Measurements from ENCODE around the gene NEDD4.
A peak's percentile ranks its signal among the peaks of the same experiment; 100 is the strongest.
"Not testable (repeated sequence)": the region's sequence is repeated elsewhere in the genome, so short reads cannot be mapped to it uniquely, and the experiment has no call there.

NEDD4 gene

DNA sequence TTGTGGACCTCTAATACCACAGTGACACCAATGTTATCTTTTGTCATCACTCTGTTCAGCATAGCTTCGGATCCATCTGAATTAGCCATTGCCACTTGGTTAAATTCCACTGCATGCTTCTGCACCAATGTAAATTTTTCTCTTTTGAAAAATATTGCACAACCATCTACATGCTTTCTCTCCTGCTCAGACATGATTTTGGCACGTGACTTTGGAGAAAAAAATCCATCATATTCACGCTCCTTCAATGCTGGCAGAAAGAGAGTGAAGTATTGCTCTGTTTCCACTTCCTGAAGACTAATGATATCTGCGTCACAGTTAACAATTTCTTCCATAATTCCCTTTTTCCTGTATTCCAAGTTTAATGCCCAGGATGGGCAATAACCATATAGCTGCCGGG, 13.0 kb upstream of the NEDD4 start:
- FAIRE-seq; DNase-seq (ENCODE audit: low spot score): not testable (repeated sequence)

DNA sequence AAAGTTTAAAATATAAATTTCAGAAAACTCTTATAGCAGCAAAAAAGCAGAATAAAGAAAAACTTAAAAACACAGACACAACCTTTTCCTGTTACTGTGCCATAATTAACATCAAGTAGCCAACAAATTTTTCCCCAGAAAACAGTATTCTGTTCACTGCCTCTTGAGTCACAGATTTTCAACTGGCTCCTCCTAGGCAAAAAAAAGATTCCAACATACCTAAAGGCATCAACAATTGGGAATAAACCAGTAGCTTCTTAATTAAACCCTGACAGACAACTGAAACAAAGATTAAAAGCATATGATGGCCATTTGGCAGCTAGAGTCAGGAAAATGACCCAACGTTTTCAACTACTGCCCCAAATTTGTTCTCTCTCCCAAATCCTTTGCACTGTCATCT, 10.9 kb upstream of the NEDD4 start:
- FAIRE-seq; DNase-seq (ENCODE audit: low spot score): not testable (repeated sequence)

DNA sequence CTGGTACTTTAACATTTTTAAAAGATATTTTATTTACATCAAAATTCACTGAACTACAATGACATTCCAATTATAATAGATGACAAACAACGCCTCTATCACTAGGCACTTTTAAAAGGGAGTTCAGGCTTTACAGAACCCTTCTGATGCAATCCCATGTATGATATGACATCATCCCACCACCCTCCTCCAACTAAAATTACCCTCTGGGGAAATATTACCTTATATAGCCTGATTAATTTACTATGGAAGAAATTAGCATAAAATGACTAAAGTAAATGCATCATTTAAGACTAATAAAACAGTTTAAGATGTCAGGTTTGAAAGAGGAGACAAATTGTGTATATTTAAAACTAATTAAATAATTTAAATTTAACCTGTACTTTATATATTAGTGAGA, 10.4 kb upstream of the NEDD4 start:
- DNase-seq (ENCODE audit: low spot score): not testable (repeated sequence)
- FAIRE-seq: peak; percentile 40

DNA sequence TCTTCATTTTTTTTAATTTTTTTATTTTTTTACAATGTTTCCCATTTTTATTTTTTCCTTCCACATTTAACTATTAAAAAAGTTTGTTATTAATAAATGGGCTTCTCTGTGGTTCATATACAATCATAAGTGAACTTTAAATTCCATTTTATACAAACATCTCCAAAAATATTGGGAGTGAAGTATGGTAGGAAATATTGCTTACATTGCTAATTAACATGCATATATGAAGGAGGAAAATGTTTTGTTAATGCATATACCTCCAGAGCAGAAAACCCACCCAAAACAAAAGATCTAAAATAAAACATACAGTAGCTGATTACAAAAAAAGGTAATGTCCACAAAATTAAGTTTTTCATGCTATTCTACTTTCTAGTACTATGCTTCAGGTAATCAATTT, 9.9 kb upstream of the NEDD4 start:
- not testable (repeated sequence) for DNase-seq (ENCODE audit: low spot score); FAIRE-seq

DNA sequence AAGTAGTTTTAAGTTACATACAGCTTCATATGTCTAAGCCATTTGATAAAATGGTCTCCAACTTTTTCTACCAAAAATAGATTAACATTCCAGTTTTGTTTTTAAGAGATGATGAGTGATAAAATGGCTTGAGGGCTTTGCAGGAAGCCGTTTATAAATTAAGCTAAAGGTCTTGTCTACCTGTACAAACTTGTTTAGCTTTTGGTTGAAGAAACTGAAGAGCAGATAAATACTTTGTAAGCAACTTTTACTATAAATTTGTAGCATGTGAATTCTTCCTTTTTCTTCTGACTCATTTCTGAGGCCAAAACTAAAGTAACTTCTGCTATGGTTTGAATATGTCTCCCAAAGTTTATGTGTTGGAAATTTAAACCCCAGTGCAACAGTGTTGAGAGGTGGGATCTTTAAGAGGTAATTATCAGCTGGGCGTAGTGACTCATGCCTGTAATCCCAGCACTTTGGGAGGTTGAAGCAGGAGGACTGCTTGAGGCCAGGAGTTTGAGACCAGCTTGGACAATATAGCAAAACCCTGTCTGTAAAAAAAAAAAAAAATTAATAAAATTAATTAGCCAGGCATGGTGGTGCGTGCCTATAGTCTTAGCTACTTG, 8.2 kb upstream of the NEDD4 start:
- DNase-seq (ENCODE audit: low spot score) (no peak), FAIRE-seq (no peak)

DNA sequence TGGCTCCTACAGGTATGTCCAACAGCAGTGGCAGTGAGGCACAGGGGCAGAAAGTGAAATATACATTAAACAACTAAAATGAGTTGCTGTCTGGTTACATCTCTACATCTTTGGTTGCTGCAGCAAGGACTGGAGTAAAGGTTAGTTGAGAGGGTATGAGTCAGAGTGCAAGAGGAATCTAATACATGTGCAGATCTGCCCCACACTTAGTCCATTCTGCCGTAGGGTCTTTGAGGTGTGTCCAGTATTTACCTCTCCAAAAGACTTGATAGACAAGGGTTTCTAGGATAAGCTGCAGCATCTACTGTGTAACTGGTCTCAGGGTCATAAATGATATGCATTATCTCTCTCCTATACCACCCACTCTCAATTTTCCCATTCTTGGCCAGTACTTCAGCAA, 6.2 kb upstream of the NEDD4 start:
- no peak for FAIRE-seq
- no peak for DNase-seq (ENCODE audit: low spot score)

DNA sequence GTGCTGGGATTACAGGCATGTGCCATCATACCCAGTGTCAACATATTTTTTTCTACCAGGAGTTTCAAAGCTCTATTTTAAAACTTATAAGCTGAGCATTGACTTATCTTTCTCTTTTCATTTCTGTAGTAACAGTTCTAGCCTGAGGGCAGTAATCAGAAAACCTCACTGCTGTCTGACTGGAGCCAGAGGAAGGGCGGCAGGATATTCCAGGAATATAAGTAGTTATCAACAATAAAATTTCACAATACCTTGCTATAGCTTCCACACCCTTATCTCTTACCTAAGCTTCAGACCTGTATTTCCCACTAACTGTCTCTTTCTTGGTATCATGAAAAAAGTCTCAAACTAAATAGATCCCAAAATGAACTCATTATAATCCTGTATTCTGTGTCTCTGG, 5.1 kb upstream of the NEDD4 start:
- FAIRE-seq (no peak), DNase-seq (ENCODE audit: low spot score) (no peak)

DNA sequence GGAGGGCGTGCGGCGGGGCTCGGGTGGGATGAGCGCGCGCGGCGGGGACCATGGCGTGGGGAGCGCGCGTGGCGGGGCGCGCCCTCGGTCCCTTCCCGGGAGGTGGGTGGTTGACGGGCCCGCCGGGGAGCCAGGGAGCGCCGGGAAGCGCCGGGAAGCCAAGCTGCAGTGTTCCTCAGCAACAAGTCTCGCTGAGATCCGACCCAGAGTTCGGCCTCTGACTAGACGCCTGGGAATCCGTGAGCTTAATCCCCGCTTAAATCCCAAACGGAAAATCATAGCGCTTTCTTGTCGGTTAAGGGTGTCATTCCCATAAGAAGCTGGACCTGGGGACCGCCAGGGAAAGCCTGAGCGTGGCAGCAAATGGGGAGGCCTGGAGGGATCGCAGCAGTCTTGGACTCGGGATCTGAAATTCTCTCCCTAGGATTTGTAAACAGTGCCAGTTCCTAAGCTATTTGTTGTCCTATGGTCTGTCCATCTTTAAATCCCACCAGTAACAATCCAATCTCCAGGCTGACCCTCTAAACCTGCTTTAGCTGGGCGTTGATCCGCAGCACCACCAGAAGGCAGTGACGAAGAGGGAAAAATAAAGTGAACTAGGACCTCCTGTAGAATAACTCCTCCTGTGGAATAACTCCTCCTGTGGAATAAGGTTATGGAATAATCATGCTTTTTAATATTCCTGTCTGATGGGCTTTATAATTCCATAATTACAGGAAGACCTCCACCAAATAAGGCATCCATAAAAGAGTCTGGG, 570 bp upstream of the NEDD4 start:
- DNase-seq (ENCODE audit: low spot score): peak; percentile 28
- FAIRE-seq: no peak

DNA sequence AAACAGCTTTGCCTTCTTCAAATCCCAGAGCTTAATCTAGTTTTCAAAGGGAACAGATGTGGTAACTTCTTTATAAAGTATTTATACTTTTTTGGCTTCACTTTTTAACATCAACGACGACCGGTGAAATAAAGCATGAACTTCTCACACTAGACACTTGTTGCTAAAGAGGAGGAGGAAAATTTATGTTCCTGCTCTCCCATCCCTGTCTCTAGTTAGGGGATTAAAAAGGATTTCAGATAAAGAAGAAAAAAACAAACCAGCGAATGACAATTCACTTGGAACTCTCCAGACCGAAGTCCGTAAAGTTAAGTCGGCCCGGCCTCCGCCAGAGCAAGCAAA, 672 bp downstream of the NEDD4 start:
- FAIRE-seq (no peak), DNase-seq (ENCODE audit: low spot score) (no peak)

DNA sequence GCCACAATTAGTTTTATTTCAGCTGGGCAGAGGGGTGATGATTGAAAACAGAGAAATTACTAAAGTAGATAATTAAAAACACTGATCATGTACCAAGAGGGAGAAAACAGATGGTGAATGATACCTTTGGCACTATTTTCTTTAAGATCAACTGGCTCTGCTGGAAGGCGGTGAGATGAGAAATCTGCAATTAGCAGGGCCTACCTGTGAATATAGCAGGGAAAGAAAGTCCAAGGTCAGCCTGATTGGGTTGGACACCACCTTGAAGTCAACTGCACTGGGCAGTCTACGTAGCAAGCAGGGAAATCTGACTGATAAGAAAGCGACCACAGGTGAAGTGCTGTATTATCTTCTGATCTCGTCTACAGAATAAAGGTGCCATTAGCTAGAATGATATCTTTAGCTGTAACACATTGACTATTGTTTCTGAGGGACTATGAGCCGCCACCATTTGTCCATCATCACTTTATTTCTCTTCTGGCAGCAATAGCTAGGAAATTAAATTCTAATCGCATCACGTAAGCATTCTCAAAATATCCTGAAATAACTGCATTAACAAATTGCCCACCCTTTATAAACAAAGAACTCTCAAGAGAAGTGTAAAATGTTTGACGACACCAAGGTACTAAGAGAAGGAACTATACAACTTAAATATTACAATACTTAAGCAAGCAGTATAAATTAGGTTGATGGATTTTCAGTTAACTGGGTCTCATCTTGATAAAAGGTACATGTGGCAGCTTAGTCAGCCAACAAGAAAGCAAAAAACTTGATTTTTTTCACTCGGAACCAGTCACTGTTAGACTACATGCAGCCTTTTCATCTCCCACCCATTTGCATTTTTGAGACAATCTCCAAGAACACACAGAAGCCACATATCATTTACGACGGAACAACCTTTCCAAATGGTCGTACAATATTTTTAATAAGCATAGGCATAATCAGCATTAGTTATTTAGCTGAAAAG, 1.3 kb downstream of the NEDD4 start:
- no peak for DNase-seq (ENCODE audit: low spot score)
- no peak for FAIRE-seq

DNA sequence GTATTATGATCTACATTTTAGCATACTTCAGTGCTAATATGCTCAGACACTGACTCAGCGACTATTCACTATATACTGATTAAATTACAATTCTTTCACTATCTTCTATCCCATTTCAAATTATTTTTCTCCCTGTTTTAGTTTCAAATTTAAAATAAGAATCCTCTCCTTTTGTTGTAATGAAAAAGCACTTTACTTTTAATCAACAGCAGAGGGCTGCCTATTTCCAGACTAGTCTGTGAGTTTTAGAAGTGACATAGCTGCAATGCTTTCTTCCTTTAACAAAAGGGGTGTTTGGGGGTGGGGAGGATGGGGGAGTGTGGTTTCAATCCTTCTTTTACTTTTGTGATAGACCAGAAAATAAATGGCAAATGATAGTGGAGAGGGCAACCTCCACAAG, 2.4 kb downstream of the NEDD4 start:
- FAIRE-seq (no peak), DNase-seq (ENCODE audit: low spot score) (no peak)

DNA sequence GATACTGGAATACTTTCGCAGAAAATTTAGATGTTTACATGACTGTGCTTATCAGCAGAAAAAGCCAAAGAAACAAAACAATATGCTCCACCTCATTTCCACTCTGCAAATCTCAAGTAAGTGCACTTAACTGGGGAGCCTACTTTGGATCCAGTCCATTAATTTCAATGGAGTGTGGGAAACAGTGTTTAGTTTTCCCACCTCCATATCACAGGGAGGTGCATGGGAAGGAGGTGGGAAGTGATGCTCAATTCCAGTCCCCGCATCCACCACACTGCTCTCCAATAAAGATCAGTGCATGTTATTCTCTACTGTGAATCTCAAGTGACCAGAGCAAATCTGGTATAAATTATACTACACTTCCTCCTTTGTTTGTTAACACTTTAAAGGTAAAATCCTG, 2.9 kb downstream of the NEDD4 start:
- no peak for DNase-seq (ENCODE audit: low spot score)
- FAIRE-seq: no peak

DNA sequence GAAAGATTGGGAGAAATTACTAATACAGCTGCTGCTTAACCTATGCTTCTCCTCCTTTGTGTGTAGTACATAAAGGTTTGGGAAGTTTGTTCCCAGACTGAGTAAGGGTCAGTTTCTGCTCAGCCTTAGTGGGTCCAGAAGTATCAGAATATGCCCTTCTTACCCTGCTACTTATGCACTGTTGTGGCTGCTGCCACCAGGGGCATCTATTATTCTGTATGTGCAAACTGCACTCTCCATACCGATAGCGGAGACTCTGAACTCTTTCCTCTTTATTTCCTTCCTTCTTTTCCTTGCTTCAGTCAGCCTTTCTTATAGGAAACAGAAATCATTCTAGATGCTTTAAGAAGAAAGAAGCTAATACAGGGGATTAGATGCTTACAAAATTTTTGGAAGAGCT, 4.0 kb downstream of the NEDD4 start:
- FAIRE-seq (no peak), DNase-seq (ENCODE audit: low spot score) (no peak)

DNA sequence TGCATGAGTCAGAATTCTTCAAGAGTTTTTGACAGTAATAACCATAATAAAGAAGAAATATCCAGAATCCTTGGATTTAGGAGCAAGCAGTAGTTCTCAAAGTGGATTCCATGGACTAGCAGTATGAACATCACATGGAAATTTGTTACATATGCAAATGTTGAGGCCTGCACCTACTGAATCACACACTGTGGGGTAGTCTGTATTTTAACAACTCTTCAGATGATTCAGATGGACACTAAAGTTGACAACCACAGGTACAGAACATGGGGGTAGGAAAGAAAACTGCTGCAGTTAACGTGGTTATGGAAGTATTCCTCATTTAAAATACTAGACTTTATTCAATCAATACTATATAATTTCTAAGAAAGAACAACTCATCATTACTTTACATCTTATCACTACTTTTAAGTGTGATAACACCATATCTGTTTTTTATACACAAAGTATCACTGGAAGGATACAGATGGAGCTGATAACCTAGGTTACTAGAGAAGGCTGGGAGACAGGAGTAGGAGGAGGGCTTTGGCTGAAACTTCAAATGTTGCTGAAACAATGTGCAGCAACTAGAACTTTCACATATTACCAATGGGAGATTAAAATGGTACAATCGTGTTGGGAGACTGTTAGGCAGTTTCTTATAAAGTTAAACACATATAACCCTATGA, 11.7 kb downstream of the NEDD4 start:
- DNase-seq (ENCODE audit: low spot score): no peak
- no peak for FAIRE-seq

DNA sequence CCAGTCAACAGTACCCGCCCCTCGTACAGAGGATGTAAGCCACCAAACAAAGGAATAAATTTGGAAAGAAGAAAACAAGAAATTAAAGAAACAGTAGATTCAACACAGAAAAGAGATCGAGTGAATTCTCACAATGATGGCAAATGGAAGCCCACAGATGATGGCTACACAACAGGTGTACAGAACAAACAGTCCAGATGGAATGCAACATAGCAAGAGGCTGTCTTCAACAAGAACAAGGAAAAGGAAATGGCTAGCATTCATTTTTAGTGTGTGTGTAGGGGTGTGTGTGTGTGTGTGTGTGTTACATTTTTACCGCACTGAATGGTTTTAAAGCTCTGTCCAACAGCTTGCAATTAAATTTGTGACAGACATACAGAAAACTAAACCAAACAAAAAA, 12.9 kb downstream of the NEDD4 start:
- FAIRE-seq (no peak), DNase-seq (ENCODE audit: low spot score) (no peak)

DNA sequence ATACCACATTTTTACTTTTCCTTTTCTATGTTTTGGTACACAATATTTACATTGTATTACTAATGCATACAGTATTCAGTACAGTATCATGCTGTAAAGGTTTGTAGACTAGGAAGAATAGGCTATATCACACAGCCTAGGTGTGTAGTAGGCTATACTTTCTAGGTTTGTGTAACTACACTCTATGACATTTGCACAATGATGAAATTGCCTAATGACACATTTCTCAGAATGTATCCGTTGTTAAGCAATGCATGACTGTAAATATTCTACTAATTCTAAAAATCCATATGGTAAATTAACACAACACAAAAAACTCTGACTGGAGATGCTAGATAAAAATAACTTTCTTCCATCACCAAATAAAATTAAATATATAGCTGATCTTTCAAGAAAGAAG, 16.2 kb downstream of the NEDD4 start:
- FAIRE-seq (no peak), DNase-seq (ENCODE audit: low spot score) (no peak)

DNA sequence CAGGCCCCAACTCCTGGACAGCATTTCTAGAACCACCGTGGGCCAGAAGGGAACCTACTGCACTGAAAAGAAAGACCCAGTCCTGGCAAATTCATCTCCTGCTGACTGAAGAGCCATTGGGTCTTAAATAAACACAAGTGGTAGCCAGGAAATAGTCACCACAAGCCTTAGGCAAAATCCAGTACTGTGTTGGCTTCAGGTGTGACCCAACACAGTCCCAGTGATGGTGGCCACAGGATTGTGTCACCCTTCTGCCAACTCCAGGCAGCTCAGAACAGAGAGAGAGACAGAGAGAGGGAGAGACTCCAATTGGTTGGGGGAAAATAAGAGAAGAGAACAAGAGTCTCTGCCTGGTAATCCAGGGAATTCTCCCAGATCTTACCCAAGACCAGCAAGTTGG, 23.1 kb downstream of the NEDD4 start:
- FAIRE-seq: no peak
- DNase-seq (ENCODE audit: low spot score): no peak

DNA sequence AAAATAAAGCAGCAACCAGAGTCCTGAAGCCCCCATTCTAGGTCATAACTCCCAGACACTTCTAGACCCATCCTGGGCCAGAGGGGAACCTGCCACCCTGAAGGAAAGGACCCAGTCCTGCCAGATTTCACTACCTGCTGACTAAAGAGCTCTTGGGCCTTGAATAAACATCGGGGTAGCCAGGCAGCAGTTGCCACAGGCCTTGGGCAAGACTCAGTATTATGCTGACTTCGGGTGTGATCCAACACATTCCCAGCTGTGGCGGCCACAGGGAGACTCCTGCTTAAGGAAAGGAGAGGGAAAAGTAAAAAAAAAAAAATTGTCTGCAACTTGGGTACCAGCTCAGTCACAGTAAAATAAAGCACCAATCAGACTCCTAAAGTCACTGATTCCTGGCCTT, 23.8 kb downstream of the NEDD4 start:
- DNase-seq (ENCODE audit: low spot score) (no peak), FAIRE-seq (no peak)

DNA sequence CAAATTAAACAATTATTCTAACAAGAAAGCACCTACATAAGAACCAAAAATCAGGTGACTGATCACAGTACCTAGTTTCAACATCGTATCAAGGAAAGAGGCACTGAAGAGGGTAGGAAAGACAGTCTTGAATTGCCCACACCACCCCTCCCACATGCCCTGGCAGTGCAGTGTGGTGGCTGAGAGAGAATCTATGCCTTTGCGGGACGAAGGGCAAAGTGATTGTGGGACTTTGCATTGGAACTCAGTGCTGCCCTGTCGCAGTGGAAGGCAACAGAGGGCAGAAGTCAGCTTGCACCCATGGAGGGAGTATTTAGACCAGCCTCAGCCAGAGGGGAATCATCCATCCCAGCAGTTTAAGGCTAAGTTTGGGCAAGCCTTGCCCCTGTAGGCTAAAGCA, 24.5 kb downstream of the NEDD4 start:
- FAIRE-seq: no peak
- DNase-seq (ENCODE audit: low spot score): no peak

DNA sequence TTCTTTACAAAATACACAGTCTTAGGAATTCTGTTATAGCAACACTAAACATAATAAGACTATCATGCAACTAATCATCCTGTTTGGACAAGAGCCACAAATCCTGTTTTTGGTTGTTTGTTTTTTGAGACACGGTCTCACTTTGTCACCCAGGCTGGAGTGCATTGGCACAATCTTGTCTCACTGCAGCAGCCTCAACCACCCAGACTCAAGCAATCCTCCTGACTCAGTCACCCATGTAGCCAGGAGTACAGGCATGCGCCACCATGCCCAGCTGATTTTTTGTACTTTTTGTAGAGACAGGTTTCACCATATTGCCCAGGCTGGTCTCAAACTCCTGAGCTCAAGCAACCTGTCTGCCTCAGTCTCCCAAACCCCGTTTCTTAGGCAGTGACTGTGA, 28.3 kb downstream of the NEDD4 start:
- FAIRE-seq (no peak), DNase-seq (ENCODE audit: low spot score) (no peak)

DNA sequence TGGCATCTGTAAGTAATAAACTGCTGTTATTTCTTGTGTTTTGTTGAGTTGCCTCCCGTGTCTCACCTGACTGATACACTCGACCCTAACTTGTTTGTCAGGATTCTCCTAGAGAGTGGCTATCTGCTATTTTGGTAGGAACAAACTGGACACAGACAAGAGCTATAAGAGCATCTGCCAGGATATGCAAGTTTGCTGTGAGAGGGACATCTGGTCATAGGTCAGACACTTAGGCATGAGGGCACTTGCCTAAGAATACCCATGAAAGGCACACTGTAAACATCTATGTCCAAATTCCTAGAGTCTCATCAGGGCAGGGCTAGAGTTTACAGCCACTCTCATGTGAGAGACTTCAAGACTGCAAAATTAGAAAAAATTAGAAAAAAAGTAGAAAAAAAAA, 32.5 kb downstream of the NEDD4 start:
- no peak for FAIRE-seq
- DNase-seq (ENCODE audit: low spot score): no peak

Measured in RCC 7860 (cell line).